Head of caudate nucleus (tissue), 42 donors: ENCODE results near the gene FOXL3.

Source experiments
- DNase-seq, 42 donors: peaks; one replicate each; pipeline versions ENCODE4 v3.0.0 to v3.0.0-alpha.2; 2020 to 2021; ENCODE audit warnings: mixed read lengths in 7 of 42
- intact Hi-C: fragments of 100-400 bp; cut with DNase I; formaldehyde crosslinking; loops from one replicate; pipeline ENCODE4 v1.15.0; 2022

The FOXL3 gene

DNA sequence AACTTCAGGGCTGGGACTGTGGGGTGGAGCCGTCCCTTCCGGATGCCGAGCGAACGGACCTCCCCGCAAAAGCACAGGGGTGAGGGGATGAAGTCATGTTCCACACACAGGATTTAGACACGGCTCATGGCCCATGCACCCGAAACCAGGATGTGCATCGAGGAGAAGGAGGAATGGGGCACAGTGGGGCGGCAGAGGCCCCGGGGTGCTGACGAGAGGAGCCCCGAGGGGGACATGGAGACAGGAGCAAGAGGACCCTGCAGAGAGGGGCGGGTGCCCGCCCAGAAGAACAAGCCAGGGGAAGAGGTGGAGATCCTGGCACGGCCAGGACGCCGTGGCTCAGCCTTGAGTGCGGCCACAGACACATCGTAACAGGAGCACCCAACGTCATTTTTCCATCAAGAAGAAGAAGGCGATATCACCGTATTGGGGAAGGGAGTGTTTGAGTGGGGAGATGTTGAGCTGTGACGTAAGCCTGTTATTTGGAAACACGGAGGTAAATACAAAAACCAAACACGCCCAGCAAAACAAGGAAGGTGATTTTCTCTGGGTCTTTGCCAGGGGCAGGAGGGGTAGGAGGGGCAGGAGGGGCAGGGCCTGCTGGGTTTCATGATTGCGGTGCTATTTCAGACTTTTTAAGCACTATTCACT lies 25.3 kb upstream of the FOXL3 start:
- intact Hi-C loops, result no loop called here
- DNase-seq, result no peak

DNA sequence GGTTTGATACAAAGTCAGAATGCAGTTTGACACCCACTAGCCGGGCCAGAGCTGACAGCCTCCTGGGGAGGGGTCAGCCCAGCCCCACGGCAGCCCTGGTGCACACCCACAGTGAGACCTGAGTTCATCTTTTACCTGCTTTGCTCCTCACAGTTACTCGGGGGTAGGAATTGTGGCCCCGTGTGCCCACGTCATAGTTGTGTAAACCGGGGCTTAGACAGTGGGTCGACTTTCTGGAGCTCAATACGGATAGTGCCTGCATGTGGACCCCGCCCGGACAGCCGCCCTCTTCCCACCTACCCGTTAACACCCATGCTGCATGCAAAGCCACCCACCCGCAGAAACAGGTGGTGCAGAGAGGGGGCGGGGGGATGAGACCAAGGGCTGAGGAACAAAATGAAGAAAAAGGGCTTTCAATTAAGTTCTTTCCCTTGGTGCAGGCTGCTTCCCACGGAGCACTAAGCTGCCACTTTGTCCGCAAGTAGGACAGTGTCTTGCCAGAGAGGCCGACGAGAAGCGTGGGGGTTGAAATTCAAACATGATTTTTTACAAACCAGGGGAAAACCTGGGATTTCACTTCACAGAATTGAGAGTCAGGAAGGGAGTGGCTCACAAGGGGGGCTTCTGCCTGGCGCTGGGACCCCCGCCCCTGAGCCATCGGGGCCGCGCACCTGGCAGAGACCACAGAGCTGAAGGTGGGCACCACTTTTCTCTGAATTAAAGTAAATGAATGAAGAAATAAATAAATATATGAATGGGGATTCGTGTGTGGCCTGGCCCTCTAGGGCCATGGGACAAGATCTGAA lies 24.6 kb upstream of the FOXL3 start:
- DNase-seq, result peak in 7 of 42 donors; percentile 3 to 63 (median 34)
- intact Hi-C loops, result no loop called here

DNA sequence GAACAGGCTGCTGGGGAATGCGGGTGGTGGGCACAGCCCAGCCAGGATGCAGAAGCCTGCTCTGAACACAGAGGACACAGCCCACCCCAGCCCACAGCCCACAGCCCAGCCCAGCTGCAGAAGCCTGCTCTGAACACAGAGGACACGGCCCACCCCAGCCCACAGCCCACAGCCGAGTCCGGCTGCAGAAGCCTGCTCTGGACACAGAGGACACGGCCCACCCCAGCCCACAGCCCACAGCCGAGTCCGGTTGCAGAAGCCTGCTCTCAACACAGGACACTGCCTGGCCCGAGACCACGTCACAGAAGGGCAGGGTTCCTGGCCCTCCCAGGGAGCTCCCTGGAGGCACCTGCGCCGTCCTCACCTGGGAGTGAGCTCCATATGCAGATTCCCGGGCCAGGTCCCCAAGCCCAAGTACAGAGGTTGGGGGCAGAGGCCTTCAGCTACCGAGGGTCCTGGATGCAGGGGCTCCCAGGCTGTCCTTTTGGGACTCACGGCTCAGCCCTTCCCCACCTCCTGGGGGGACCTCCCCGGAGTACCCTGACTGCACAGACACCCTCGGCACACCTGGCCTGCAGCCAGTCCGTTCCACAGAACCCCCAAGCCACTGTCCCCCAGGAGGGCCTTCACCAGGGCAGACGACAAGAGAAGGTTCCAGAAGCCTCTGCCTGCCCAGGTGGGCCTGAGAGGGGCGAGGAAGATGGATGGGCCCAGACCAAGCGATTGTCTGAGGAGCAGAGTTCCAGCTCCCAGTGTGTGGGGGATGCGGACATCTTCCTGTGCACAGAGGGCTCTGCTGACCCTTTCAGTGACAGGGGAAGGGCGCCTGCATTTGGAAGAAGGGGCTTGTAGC lies 23.7 kb upstream of the FOXL3 start:
- intact Hi-C loops, result no loop called here
- peak in 1 of 42 donors; percentile 3 for DNase-seq

DNA sequence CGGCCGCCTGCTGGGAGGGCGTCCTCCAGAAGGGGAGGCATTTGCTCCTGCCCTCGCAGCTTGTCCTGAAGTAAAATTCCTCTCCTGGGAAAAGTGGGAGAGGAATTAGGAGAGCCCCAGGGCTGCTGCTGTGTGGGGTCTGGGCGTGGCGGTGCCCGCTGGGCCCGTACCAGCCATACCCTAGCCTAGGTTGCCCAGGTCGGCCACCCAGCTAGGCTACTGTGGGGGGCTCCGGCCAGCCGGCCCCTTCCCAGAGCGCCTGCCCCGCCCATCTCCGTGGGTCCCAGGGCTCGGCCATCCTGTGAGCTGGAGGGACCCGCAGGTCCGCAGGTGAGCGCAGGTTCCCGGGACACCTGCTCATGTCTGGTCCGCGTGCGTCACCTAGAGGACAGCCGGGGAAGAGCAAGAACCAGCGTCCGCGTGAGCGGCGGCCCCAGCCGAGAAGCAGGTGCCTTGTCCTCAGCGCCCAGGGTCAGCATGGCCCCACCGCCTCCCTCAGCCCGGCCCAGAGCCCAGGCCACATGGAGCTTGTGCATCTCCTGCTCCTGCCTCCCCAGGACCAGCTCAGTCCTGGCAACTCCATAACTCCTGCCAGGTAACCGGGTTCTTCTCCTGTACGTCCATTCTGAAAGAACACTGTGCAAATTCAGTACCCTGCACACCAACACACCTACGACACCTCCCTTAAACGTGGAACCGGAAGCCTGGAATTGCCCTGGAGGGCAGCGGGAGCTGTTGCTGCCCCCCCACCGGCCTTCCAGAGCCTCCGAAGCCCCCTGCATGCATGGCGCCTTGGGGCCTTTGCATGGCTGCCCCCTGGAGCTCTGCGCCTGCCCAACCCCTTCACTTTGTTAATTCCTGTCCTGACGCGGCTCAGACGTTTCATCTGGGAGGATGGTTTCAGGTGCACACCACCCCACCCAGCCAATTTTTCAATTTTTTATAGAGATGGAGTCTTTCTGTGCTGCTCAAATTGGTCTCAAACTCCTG lies 22.8 kb upstream of the FOXL3 start:
- DNase-seq, result peak in 5 of 42 donors; percentile 25 to 42 (median 39)
- intact Hi-C loops, result no loop called here

DNA sequence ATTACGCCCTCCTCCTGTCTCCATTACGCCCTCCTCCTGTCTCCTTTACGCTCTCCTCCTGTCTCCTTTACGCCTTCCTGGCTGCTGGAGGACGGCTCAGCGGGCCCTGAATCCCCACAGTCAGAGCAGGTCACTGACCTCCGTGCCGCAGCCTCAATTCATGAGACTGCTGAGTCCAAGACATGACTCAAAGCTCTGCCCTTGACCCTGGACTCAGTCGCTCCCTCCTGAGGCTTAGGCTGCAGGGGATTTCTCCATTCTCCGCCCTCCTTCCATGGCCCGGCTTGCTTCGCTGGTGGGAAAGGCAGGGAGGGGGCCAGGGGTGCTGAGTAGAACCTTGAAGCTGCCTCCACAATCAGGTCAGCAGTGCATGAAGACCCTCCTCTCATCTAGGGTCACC lies 21.0 kb upstream of the FOXL3 start:
- peak in 2 of 42 donors; percentile 25 to 35 for DNase-seq
- intact Hi-C loops, result no loop called here

DNA sequence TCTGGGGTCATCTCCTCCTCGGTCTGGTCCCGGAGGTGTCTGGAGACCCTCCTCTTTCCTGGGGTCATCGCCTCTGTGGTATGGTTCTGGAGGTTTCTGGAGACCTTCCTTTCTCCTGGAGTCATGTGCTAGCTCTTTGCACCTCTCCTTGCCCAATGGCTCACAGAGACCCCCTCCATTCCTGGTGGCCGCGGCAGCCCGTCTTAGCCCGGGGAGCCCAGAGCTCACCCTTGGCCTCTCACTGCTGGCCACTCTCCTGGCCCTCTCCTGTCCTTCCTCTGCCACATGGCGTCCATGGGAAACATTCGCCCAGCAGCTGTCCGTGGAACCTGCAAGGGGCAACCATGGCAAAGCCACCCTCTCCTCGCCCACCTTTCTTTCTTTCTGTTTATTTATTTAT lies 20.2 kb upstream of the FOXL3 start:
- DNase-seq, result no peak
- intact Hi-C loops, result no loop called here

DNA sequence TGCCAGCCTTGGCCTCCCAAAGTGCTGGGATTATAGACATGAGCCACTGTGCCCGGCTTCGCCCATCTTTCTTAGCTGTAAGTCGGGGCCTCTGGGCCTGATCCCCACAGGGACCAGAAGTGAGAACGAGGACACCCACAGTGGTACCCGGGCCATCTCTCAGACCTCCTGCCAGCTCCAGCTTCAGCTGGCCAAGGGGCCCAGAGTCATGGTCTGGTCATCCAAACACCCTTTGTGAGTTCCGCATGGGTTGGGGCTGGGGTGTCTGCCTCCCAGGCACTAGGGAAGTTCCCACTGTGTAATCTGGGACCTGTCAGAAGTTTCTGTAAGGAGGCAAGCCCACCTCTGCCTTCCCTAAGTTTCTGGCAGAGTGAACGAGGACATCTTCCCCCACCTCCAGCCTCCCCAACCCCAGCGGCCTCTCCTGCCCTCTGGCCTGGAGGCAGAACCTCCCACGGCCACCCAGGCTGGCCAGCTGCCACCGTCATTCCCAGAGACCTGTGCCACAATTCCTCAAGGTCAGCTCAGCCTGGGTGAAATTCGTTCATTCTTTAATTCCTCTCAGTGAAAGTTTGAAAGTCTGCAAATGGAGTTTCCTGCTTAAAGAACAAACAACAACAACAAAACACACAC lies 19.5 kb upstream of the FOXL3 start:
- no peak for DNase-seq
- intact Hi-C loops, result no loop called here

DNA sequence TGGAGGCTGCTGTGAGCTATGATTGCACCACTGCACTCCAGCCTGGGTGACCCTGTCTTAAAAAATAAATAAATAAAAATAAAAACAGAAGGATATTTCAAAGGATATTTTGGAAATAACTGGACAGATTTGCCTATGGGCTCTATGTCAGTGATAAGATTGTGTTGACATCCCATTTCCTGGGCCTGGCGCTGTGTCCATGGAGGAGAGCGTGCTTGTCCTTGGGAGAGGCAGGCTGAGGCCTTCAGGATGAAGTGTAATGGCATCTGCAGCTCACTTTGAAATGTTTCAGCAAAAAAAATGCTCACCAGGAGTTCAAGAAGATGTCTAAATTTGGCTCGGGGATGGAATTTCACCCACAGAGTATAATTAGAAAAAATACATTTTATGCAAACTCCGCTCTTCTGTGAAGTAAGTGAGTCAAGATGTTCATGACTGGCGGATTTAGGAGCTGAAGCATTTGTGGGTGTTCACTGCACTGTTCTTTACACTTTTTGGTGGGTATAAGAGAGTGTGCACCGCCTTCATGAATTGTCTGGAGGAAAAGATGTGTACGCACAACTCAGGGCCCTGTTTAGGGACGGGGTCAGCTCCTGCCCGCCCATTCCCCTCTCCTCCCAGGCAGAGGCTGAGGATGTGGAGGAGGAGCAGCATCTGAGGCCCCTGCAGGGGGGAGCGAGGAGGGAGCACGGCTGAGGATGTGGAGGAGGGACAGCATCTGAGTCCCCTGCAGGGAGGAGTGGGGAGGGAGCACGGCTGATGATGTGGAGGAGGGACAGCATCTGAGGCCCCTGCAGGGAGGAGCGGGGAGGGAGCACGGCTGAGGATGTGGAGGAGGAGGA lies 18.5 kb upstream of the FOXL3 start:
- DNase-seq, result peak in 14 of 42 donors; percentile 21 to 80 (median 50)

DNA sequence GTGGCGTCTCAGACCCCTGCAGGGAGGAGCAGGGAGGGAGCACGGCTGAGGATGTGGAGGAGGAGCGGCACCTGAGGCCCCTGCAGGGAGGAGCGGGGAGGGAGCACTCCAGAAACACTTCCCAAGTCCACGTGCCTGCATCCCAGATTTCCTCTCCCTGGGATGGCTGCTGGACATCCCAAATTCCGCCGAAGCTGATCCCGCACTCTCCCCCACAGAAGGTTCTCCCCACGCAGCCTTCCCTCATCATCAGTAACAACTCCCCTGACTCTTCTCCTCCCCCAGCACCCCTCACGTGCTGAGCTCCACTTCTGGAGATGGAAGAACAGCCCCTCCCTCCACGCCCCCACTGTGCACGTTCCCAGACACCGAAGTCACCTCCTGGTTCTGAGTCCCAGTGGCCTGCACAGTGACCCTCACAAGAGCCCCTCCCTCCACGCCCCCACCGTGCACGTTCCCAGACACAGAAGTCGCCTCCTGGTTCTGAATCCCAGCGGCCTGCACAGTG lies 17.8 kb upstream of the FOXL3 start:
- intact Hi-C loops, result no loop called here

More for the DNA sequence above, 18.5 kb upstream of the FOXL3 start:
- intact Hi-C loops, result no loop called here

DNA sequence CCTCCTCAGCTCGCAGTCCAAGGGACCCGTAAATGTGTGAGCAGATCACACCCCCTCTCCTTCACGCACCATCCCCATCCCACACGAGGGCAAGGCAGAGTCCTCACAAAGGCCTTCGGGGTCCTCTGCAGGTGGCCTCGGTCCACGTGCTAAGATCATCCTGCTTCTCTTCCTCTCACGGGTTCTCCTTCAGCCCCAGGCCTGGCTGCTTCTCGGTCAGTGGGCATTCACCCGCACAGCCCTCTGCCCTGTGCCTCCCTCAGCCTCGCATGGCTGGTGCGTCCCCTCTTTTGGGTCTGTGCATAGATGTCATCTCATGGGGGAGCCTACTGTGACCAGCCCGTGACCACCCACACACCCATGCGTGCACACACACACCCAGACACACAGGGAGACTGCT lies 17.3 kb upstream of the FOXL3 start:
- DNase-seq, result peak in 2 of 42 donors; percentile 2 to 5
- intact Hi-C loops, result no loop called here

More for the DNA sequence above, 17.8 kb upstream of the FOXL3 start:
- DNase-seq, result peak in 1 of 42 donors; percentile 7

DNA sequence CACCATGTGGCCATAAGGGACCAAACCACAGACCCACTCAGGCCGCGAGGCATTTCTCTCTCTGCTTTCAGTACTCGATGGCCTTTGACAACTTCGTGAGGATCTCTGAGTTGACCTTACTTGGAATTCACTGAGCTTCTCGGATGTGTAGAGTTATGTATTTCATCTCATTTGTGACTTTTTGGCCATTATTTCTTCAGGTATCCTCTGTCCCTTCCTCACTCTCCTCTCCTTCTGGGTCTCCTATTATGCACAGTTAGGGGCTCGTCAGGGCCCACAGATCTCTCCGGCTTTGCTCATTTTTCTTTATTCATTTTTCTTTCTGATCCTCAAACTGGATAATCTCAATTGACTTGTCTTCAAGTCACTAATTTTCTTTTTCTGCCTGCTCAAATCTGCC lies 16.6 kb upstream of the FOXL3 start:
- no peak for DNase-seq

DNA sequence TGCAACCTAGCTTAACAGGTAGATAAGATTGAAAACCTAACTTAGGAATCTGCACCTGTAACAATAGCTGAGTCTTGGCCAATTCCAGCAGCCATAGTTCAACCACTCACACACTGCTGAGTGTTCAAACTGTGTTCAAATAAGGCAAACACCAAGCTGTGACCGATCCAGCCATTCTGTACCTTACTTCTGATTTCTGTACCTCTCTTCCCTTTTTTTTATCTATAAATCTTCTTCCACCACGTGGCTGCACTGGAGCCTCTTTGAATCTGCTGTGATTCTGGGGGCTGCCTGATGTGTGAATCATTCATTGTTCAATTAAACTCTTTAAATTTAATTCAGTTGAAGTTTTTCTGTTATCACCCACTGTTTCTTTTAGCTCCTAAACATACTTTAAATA lies 15.7 kb upstream of the FOXL3 start:
- DNase-seq, result peak in 2 of 42 donors; percentile 2 to 27
- intact Hi-C loops, result no loop called here

More for the DNA sequence above, 16.6 kb upstream of the FOXL3 start:
- intact Hi-C loops, result no loop called here

DNA sequence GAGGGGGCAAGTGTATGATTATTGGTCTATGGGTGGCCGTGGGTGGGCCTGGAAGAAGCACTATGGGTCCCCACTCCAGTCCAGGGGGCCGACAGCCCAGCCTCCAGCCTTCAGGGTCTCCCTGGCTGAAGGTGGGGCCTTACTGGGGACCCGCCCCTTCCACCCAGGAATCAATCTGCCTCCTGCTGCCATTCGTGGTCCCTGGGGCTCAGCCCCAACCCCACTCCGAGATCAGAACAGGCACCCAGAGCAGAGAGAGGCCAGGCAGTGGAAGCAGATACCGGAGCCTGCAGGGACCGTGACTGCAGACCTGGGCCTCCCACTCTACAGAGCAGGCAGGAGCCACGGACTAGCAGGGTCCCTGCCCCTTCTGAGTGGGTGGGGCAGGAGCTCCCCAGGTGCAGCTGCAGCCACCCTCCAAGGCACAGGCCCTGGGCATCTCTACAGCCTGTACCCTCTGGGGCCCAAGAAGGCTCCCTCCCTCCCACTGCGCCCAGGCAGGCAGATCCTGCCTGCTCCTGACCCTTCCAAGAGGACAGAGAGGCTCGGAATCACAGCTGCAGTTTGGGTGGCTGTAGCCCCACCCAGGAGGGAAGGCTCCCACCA lies 13.6 kb upstream of the FOXL3 start:
- no peak for DNase-seq
- intact Hi-C loops, result no loop called here

DNA sequence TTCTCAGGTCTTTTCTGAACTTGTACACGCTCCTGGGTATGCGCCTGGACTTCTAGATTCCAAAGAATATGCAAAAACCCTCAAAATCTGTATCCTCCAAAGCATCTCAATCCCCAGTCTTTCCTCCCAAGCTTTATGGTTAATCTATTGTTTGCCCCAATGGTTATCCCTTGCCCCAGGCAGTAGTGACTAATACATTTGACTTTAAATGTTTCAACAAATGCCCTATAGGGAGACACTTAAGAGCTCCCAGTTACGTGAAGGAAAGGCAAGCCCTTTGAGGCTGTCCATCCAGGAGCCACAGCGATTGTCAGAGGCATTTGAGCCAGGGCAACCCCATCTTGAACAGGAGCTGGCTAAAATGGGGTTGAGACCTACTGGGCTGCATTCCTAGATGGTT lies 12.7 kb upstream of the FOXL3 start:
- intact Hi-C loops, result no loop called here

DNA sequence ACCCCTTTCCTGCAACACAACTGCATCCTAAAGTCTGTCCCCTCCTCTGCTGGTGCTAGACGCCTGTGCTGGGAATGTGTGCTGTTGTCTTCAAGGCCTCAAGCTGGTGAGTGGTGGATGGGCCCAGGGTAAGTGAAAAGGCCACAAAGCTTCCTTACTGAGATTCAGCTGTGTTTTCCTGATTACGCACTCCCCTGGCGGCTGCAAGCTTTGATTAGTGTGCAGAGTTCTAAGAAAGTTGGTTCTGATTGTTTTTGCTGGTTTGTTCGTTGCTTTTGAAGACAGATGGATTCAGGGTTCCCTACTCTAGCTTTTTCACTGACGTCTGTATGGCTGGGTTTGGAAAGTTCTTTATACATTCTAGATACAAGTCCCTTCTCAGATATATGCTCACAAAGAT lies 11.9 kb upstream of the FOXL3 start:
- intact Hi-C loops, result no loop called here
- no peak for DNase-seq

More for the DNA sequence above, 12.7 kb upstream of the FOXL3 start:
- DNase-seq, result no peak

DNA sequence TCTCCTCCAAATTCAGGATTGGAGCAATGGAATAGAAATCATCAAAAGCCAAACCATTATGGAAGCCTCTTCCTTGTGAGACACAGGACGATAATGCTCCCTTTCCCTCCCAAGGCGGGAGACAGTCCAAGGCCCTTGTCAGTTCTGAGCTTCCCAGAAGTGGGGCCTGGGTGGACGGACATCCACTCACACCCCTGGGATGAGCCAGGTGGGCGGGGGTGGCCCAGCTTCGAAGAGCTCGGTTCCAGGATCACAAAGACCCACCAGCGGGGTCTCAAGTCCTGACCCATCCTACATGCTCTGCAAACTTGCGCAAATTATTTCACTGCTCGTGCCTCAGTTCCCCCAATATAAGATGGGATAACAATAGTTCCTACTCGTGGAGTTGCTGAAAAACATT lies 10.1 kb upstream of the FOXL3 start:
- DNase-seq, result no peak
- intact Hi-C loops, result no loop called here

DNA sequence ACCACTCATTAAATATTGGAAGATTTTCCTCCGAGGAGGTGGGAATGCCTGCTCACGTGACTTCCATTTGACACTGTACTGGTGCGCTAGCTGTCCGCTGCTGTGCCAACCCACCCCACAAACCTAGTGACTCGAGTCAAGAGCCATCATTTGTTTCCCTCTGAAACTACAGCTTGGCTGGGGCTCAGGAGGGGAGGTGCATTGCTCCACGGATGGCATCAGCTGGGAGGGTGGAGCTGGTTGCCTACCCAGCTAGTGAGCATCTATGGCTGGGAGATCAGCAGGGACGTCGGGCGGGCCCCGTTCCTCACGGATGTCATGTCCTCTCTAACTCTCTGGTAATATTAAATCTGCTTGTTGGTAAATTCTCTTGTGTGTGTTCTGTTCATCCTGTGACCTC lies 9.5 kb upstream of the FOXL3 start:
- intact Hi-C loops, result no loop called here
- no peak for DNase-seq
